ENCODE data around the gene PROX2. TPM values are rescaled to one million over a fixed set of nuclear protein-coding genes. Genes with fewer than 3 reads are reported as not detected.

Gene PROX2
- polyA plus RNA-seq, 3 donors = 0.03 TPM; not detected in 2

DNA sequence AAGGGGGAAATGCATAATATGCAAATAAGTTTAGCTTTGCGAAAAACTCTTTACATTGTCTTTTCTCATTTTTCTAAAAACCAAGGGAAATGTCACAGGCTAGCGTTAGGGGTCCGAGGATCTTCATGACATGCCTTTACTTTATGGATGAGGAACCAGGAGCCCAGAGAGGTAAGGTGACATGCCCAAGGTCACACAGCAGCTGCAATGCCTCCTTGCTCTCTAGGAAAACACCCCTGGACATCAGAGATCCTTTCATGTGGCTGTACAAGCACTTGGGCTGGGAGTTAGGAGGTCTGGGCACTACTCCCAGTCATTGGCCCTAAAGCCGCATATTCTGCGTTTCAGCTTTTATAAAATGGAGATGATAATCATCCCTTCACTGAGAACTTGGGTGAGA is 741 bp downstream of the PROX2 start:
- Histone ChIP-seq H3K9me3 (replicated peaks in 1 of 2; ENCODE audit: control insufficient read depth in 1 of 2, insufficient read depth in 1 of 2, low read length in 2 of 2) (no peaks in the 10 kb centered on the region), H3K4me3 (replicated peaks in 1 of 3; ENCODE audit: low read depth in 2 of 3, low read length in 3 of 3) (no peak overlapping the region), H3K79me2 (ENCODE audit: insufficient read depth, low read length) (no peaks in the 10 kb centered on the region), H3K27me3 (ENCODE audit: control insufficient read depth in 2 of 2, insufficient read depth in 2 of 2, low read length in 2 of 2) (no peaks in the 10 kb centered on the region), H3K9ac (ENCODE audit: insufficient read depth, low read length, poor library complexity, severe bottlenecking) (no peak overlapping the region), H4K20me1 (ENCODE audit: insufficient read depth, low read length) (no peaks in the 10 kb centered on the region), H3K4me2 (replicated peaks; ENCODE audit: extremely low read depth, low read length, poor library complexity, severe bottlenecking) (no peak overlapping the region), H3K4me1 (ENCODE audit: control insufficient read depth in 1 of 2, insufficient read depth in 2 of 2, low read length in 2 of 2) (peaks cover 12 to 15% of the 10 kb centered on the region in 2 donors), H3K36me3 (replicated peaks in 1 of 2; ENCODE audit: control insufficient read depth in 1 of 2, insufficient read depth in 2 of 2, low read length in 2 of 2) (no peaks in the 10 kb centered on the region), H3K27ac (ENCODE audit: low read depth in 1 of 2, low read length in 2 of 2) (no peak overlapping the region), H2AFZ (ENCODE audit: insufficient read depth, low read depth, low read length, poor library complexity, severe bottlenecking) (peak overlapping the region; percentile 75)
- H3K27ac Mint-ChIP-seq = peak overlapping the region in 1 of 7 donors; percentile 7
- TF ChIP-seq, protein P1, sequence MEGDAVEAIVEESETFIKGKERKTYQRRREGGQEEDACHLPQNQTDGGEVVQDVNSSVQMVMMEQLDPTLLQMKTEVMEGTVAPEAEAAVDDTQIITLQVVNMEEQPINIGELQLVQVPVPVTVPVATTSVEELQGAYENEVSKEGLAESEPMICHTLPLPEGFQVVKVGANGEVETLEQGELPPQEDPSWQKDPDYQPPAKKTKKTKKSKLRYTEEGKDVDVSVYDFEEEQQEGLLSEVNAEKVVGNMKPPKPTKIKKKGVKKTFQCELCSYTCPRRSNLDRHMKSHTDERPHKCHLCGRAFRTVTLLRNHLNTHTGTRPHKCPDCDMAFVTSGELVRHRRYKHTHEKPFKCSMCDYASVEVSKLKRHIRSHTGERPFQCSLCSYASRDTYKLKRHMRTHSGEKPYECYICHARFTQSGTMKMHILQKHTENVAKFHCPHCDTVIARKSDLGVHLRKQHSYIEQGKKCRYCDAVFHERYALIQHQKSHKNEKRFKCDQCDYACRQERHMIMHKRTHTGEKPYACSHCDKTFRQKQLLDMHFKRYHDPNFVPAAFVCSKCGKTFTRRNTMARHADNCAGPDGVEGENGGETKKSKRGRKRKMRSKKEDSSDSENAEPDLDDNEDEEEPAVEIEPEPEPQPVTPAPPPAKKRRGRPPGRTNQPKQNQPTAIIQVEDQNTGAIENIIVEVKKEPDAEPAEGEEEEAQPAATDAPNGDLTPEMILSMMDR (IDR thresholded peaks at IDR 0.05) = no peak
- H3K27me3 Mint-ChIP-seq (ENCODE audit: low read depth in 3 of 3) = peaks cover 0 to 1% (median 1%) of the 10 kb centered on the region in 3 donors
- H3K36me3 Mint-ChIP-seq = no peaks in the 10 kb centered on the region
- H3K4me3 Mint-ChIP-seq = no peak overlapping the region
- peaks cover 17% of the 10 kb centered on the region for H3K4me1 Mint-ChIP-seq
- WGBS (ENCODE audit: insufficient coverage) = no CpG with 5 or more reads among the region's 5 CpGs
- H3K9me3 Mint-ChIP-seq = no peaks in the 10 kb centered on the region
- no peak for DNase-seq
- intact Hi-C loops (cut with micrococcal nuclease) = no loop called here

DNA sequence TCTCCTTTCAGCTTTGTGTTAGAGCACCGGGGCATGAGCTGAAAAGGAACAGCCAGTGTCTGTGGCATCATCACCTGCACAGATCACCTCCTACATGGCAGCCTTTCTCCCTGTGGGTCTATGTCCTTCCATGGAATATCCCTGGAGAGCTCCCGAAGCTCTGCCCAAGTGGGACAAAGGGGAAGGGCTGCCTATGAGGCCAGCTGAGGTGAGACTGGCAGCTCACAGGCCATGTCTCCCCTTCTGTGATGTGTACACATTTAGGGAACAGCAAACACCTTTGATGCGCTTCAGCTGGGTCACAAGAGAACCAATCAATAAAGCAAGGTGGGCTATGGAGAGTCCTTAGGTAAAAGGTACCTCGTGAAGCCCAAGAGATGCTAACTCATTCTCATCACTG is 4.1 kb downstream of the PROX2 start:
- H3K4me2 ChIP-seq (replicated peaks; ENCODE audit: extremely low read depth, low read length, poor library complexity, severe bottlenecking) = no peak overlapping the region
- H3K36me3 ChIP-seq (replicated peaks in 1 of 2; ENCODE audit: control insufficient read depth in 1 of 2, insufficient read depth in 2 of 2, low read length in 2 of 2) = no peaks in the 10 kb centered on the region
- Mint-ChIP-seq H3K36me3 (no peaks in the 10 kb centered on the region), H3K9me3 (peaks cover 0 to 2% (median 0%) of the 10 kb centered on the region in 7 donors), H3K4me1 (peaks cover 24% of the 10 kb centered on the region), H3K4me3 (no peak overlapping the region), H3K27ac (no peak overlapping the region), H3K27me3 (ENCODE audit: low read depth in 3 of 3) (peaks cover 0 to 1% (median 1%) of the 10 kb centered on the region in 3 donors)
- H3K79me2 ChIP-seq (ENCODE audit: insufficient read depth, low read length) = no peaks in the 10 kb centered on the region
- H3K27ac ChIP-seq (ENCODE audit: low read depth in 1 of 2, low read length in 2 of 2) = no peak overlapping the region
- DNase-seq = no peak
- H4K20me1 ChIP-seq (ENCODE audit: insufficient read depth, low read length) = no peaks in the 10 kb centered on the region
- H3K4me1 ChIP-seq (ENCODE audit: control insufficient read depth in 1 of 2, insufficient read depth in 2 of 2, low read length in 2 of 2) = peaks cover 12 to 21% of the 10 kb centered on the region in 2 donors
- intact Hi-C loops (cut with micrococcal nuclease) = no loop called here
- no peak overlapping the region for H3K9ac ChIP-seq (ENCODE audit: insufficient read depth, low read length, poor library complexity, severe bottlenecking)
- no peak overlapping the region for H2AFZ ChIP-seq (ENCODE audit: insufficient read depth, low read depth, low read length, poor library complexity, severe bottlenecking)
- H3K9me3 ChIP-seq (replicated peaks in 1 of 2; ENCODE audit: control insufficient read depth in 1 of 2, insufficient read depth in 1 of 2, low read length in 2 of 2) = no peaks in the 10 kb centered on the region
- TF ChIP-seq, protein P1 (IDR thresholded peaks at IDR 0.05) = no peak
- no peaks in the 10 kb centered on the region for H3K27me3 ChIP-seq (ENCODE audit: control insufficient read depth in 2 of 2, insufficient read depth in 2 of 2, low read length in 2 of 2)
- H3K4me3 ChIP-seq (replicated peaks in 1 of 3; ENCODE audit: low read depth in 2 of 3, low read length in 3 of 3) = no peak overlapping the region
- WGBS (ENCODE audit: insufficient coverage) = 89% methylated on average over 2 of the region's 4 CpGs

Data from CD14-positive monocyte (primary cell).